ENCODE data around the gene MED15. TPM values are rescaled to one million over a fixed set of nuclear protein-coding genes. Genes with fewer than 3 reads are reported as not detected.
"Not testable (repeated sequence)": the region's sequence is repeated elsewhere in the genome, so short reads cannot be mapped to it uniquely, and the experiment has no call there.

The MED15 gene
- total RNA-seq, 1 donor from 2014 or later, result 135 TPM

DNA sequence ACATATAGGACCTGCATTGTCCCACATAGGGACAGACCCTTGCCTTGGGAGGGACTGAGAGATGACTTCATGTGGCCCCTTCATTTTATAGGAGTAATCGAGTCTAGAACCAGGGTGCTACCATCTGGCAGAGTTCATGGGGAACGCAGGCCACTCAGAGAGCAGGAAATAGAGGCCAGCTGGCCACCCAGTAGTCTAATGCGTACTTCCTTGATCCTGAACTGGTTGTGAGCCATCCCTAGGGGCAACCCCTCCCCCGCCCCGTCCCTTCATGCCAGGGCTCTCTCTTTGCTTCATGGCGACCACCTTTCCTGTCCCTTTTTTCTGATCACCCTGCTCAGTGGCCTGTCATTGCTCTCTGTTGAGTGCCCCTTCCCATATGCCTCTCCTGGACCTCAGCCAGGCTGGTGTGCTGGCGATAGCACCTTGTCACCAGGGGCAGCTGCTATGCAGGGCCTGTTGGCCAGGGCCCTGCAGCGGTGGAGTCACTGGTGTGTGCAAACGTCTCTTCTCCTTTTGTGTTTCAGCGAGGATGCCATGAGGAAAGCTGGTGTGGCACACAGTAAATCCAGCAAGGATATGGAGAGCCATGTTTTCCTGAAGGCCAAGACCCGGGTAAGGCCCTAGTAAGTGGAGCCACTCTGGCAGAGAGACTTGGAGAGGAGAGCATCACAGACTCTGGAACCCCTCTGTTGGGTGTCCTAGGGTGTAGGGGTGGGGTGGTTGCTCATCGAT, 29.3 kb downstream of the MED15 start:
- H3K9me3 Mint-ChIP-seq, result no peaks in the 10 kb centered on the region
- H3K4me3 Mint-ChIP-seq, result no peak overlapping the region
- H3K4me1 Mint-ChIP-seq, result peaks cover 21% of the 10 kb centered on the region
- H3K27me3 Mint-ChIP-seq (ENCODE audit: low read depth), result no peaks in the 10 kb centered on the region
- DNase-seq (ENCODE audit: low spot score in 2 of 2, unreplicated experiment in 2 of 2), result no peak
- H3K36me3 Mint-ChIP-seq, result peaks cover 31% of the 10 kb centered on the region
- TF ChIP-seq, protein P1, sequence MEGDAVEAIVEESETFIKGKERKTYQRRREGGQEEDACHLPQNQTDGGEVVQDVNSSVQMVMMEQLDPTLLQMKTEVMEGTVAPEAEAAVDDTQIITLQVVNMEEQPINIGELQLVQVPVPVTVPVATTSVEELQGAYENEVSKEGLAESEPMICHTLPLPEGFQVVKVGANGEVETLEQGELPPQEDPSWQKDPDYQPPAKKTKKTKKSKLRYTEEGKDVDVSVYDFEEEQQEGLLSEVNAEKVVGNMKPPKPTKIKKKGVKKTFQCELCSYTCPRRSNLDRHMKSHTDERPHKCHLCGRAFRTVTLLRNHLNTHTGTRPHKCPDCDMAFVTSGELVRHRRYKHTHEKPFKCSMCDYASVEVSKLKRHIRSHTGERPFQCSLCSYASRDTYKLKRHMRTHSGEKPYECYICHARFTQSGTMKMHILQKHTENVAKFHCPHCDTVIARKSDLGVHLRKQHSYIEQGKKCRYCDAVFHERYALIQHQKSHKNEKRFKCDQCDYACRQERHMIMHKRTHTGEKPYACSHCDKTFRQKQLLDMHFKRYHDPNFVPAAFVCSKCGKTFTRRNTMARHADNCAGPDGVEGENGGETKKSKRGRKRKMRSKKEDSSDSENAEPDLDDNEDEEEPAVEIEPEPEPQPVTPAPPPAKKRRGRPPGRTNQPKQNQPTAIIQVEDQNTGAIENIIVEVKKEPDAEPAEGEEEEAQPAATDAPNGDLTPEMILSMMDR (IDR thresholded peaks at IDR 0.05; ENCODE audit: unreplicated experiment), result no peak
- H3K27ac Mint-ChIP-seq, result peak overlapping the region; percentile 73

DNA sequence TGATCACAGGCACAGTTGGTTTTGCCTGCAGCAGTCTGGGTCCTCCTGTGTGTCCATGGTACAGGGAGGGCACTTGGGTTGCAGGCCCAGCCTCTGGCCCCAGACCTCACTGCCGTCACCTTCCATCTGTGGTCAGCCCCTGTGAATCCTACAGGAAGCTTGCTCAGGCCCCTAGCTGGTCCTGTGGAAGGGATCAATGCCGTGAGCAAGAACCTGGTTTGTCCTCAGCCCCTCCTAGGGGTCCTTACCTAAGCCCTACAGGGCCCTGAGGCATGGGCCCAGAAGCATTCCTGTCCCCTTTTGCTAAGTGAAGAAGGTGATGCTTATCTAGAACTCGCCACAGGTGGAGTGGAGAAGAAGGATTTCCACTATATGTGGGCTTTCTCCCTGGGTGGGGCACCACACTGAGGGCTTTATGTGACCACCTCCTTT, 29.9 kb downstream of the MED15 start:
- Mint-ChIP-seq H3K27me3 (ENCODE audit: low read depth) (no peaks in the 10 kb centered on the region), H3K36me3 (peaks cover 37% of the 10 kb centered on the region), H3K27ac (no peak overlapping the region), H3K9me3 (peaks cover 3% of the 10 kb centered on the region), H3K4me1 (peaks cover 16% of the 10 kb centered on the region), H3K4me3 (no peak overlapping the region)
- TF ChIP-seq, protein P1 (IDR thresholded peaks at IDR 0.05; ENCODE audit: unreplicated experiment), result no peak
- no peak for DNase-seq (ENCODE audit: low spot score in 2 of 2, unreplicated experiment in 2 of 2)

DNA sequence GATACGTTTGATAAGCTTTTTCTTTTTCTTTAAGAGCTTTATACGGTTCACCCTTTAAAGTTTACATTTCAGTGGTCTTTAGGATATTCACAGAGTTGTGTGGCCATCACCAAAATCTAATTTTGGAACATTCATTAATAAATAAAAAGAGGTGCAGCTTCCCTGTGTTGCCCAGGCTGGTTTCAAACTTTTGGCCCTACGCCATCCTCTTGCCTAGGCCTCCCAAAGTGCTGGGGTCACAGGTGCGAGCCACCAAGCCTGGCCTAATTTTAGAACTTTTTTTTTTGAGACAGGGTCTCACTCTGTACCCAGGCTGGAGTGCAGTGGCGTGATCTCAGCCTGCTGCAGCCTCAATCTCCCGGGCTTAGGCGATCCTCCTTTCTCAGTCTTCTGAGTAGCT, 30.6 kb downstream of the MED15 start:
- TF ChIP-seq, protein P1 (IDR thresholded peaks at IDR 0.05; ENCODE audit: unreplicated experiment), result no peak
- Mint-ChIP-seq H3K27me3 (ENCODE audit: low read depth) (no peaks in the 10 kb centered on the region), H3K36me3 (peaks cover 43% of the 10 kb centered on the region), H3K4me3 (no peak overlapping the region), H3K4me1 (peaks cover 12% of the 10 kb centered on the region), H3K27ac (no peak overlapping the region), H3K9me3 (peaks cover 8% of the 10 kb centered on the region)
- DNase-seq (ENCODE audit: low spot score in 2 of 2, unreplicated experiment in 2 of 2), result no peak

DNA sequence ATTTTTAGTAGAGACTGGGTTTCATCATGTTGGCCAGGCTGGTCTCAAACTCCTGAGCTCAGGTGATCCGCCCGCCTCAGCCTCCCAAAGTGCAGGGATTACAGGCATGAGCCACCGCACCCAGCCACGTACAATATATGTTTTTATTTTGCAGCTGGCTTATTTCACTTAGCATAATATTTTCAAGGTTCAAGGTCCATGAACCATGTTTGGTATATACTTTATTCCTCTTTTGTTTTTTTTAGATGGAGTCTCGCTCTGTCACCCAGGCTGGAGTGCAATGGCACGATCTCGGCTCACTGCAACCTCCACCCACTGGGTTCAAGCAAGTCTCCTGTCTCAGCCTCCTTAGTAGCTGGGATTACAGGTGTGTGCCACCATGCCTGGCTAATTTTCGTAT, 31.5 kb downstream of the MED15 start:
- peaks cover 46% of the 10 kb centered on the region for H3K36me3 Mint-ChIP-seq
- not testable (repeated sequence) for H3K9me3 Mint-ChIP-seq; DNase-seq (ENCODE audit: low spot score in 2 of 2, unreplicated experiment in 2 of 2)

DNA sequence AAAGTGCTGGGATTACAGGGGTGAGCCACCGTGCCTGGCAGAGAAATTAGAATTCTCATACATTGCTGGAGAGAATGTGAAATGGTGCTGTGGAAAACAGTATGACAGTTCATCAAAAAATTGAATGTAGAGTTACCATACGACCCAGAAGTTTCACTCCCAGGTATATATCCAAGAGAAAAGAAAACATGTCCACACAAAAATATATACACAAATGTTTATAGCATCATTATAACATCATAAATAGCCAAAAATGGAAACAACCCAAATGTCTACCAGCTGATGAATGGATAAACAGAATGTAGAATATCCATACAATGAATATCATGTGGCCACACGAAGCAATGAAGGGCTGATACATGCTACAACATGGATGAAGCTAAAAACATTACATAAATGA, 34.6 kb downstream of the MED15 start:
- Mint-ChIP-seq H3K27ac (no peak overlapping the region), H3K4me1 (peaks cover 14% of the 10 kb centered on the region), H3K4me3 (no peak overlapping the region), H3K9me3 (peaks cover 10% of the 10 kb centered on the region), H3K36me3 (peaks cover 51% of the 10 kb centered on the region), H3K27me3 (ENCODE audit: low read depth) (no peaks in the 10 kb centered on the region)
- TF ChIP-seq, protein P1 (IDR thresholded peaks at IDR 0.05; ENCODE audit: unreplicated experiment), result no peak
- DNase-seq (ENCODE audit: low spot score in 2 of 2, unreplicated experiment in 2 of 2), result no peak

More for the DNA sequence above, 31.5 kb downstream of the MED15 start:
- not testable (repeated sequence) for H3K4me1 Mint-ChIP-seq; H3K4me3 Mint-ChIP-seq; H3K27me3 Mint-ChIP-seq (ENCODE audit: low read depth); H3K27ac Mint-ChIP-seq

DNA sequence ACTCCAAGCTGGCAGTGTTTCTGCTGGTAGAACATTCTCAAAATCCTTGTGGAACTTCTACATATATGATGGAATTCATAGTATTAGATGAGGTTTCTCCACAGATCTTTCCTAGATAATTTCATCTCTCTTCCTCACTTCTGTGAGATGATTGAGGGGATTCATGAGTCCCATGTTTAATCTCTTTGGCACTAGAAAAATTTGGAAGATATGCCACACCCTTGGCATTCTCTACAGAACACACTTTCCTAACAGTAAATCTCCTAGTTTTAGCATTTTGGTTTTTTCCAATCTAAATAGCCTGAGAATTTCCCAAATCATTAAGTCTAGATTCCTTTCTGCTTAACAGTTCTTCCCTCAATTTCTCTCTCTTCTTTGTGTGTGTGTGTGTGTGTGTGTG, 35.3 kb downstream of the MED15 start:
- Mint-ChIP-seq H3K27ac (no peak overlapping the region), H3K36me3 (peaks cover 47% of the 10 kb centered on the region)

DNA sequence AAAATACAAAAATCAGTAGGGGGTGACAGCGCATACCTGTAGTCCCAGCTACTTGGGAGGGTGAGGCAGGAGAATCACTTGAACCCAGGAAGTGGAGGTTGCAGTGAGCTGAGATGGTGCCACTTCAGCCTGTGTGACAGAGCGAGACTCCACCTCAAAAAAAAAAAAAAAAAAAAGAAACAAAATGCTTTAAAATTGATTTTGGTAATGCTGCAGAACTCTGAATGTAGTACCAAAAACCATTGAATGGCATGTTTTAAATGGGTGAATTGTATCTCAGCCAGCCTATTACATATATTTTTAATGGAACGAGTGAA, 37.9 kb downstream of the MED15 start:
- not testable (repeated sequence) for H3K27me3 Mint-ChIP-seq (ENCODE audit: low read depth); DNase-seq (ENCODE audit: low spot score in 2 of 2, unreplicated experiment in 2 of 2); H3K4me3 Mint-ChIP-seq
- Mint-ChIP-seq H3K27ac (peak overlapping the region; percentile 92), H3K9me3 (peaks cover 10% of the 10 kb centered on the region), H3K4me1 (peaks cover 26% of the 10 kb centered on the region), H3K36me3 (peaks cover 30% of the 10 kb centered on the region)

More for the DNA sequence above, 35.3 kb downstream of the MED15 start:
- no peak for DNase-seq (ENCODE audit: low spot score in 2 of 2, unreplicated experiment in 2 of 2)
- H3K4me1 Mint-ChIP-seq, result peaks cover 14% of the 10 kb centered on the region
- H3K9me3 Mint-ChIP-seq, result peaks cover 10% of the 10 kb centered on the region
- no peaks in the 10 kb centered on the region for H3K27me3 Mint-ChIP-seq (ENCODE audit: low read depth)
- TF ChIP-seq, protein P1 (IDR thresholded peaks at IDR 0.05; ENCODE audit: unreplicated experiment), result no peak
- H3K4me3 Mint-ChIP-seq, result no peak overlapping the region
